HepG2 (cell line): ENCODE results near the gene RREB1. TPM values are rescaled to one million over a fixed set of nuclear protein-coding genes. Genes with fewer than 3 reads are reported as not detected.

Source experiments
- AHR ChIP-seq: IDR thresholded peaks from 2 replicates; pipeline ENCODE4 v1.6.1; 2018; ENCODE audit warnings: missing genetic modification reagents, missing compliant biosample characterization
- ATF3 ChIP-seq: sonication (generic); formaldehyde crosslinking; IDR thresholded peaks from 2 replicates; pipeline ENCODE4 v1.4.0; 2020; ENCODE audit warnings: missing genetic modification reagents
- ATRX ChIP-seq: sonication (generic); formaldehyde crosslinking; IDR thresholded peaks from 2 replicates; pipeline ENCODE4 v1.4.0; 2020; ENCODE audit warnings: missing genetic modification reagents, borderline replicate concordance
- BCLAF1 ChIP-seq: fragments of 450-650 bp; IDR thresholded peaks from 2 replicates; pipeline ENCODE4 v1.6.1; 2017; ENCODE audit warnings: mild to moderate bottlenecking
- ESRRA ChIP-seq: sonication (generic); formaldehyde crosslinking; IDR thresholded peaks from 2 replicates; pipeline ENCODE4 v1.5.1; 2020; ENCODE audit warnings: mild to moderate bottlenecking, low read depth, missing genetic modification reagents
- ETV5 ChIP-seq: IDR thresholded peaks from 2 replicates; pipeline ENCODE4 v1.6.1; 2018; ENCODE audit warnings: missing biosample characterization, missing genetic modification reagents, inconsistent platforms, borderline replicate concordance
- HOXA3 ChIP-seq: sonication (generic); formaldehyde crosslinking; IDR thresholded peaks from 2 replicates; pipeline ENCODE4 v1.5.0; 2020; ENCODE audit warnings: missing genetic modification reagents
- ISL2 ChIP-seq: sonication (generic); formaldehyde crosslinking; IDR thresholded peaks from 2 replicates; pipeline ENCODE4 v1.5.0; 2020; ENCODE audit warnings: missing genetic modification reagents
- MBD4 ChIP-seq: IDR thresholded peaks from 2 replicates; pipeline ENCODE4 v1.6.1; 2012; ENCODE audit warnings: low read length, inconsistent platforms, borderline replicate concordance
- MED8 ChIP-seq: sonication (generic); formaldehyde crosslinking; IDR thresholded peaks from 2 replicates; pipeline ENCODE4 v1.8.1; 2023; ENCODE audit warnings: mild to moderate bottlenecking, missing genetic modification reagents; ENCODE audit not compliant: insufficient replicate concordance
- MTA1 ChIP-seq: sonication (generic); formaldehyde crosslinking; IDR thresholded peaks from 2 replicates; pipeline ENCODE4 v1.4.0; 2020; ENCODE audit warnings: missing genetic modification reagents, mild to moderate bottlenecking, borderline replicate concordance
- MYPOP ChIP-seq: sonication (generic); formaldehyde crosslinking; IDR thresholded peaks from 2 replicates; pipeline ENCODE4 v1.8.1; 2023; ENCODE audit warnings: mild to moderate bottlenecking, moderate library complexity, missing genetic modification reagents
- RARG ChIP-seq: sonication (generic); formaldehyde crosslinking; IDR thresholded peaks from 2 replicates; pipeline ENCODE4 v1.4.0; 2020; ENCODE audit warnings: low read depth, mild to moderate bottlenecking, missing genetic modification reagents
- ZBED4 ChIP-seq: sonication (generic); formaldehyde crosslinking; IDR thresholded peaks from 2 replicates; pipeline ENCODE4 v1.4.0; 2020; ENCODE audit warnings: missing genetic modification reagents, borderline replicate concordance
- ZFP36L1 ChIP-seq: sonication (generic); formaldehyde crosslinking; IDR thresholded peaks from 2 replicates; pipeline ENCODE4 v1.8.0; 2022; ENCODE audit warnings: mild to moderate bottlenecking, missing genetic modification reagents, moderate library complexity
- ZMYM4 ChIP-seq: sonication (generic); formaldehyde crosslinking; IDR thresholded peaks from 2 replicates; pipeline ENCODE4 v1.8.1; 2023; ENCODE audit warnings: mild to moderate bottlenecking, missing genetic modification reagents
- ZNF136 ChIP-seq: sonication (generic); formaldehyde crosslinking; IDR thresholded peaks from 2 replicates; pipeline ENCODE4 v1.8.1; 2022; ENCODE audit warnings: low read depth, mild to moderate bottlenecking, moderate library complexity, missing genetic modification reagents
- ZNF225 ChIP-seq: sonication (generic); formaldehyde crosslinking; IDR thresholded peaks from 2 replicates; pipeline ENCODE4 v1.4.0; 2020; ENCODE audit warnings: mild to moderate bottlenecking, missing genetic modification reagents
- ZNF33B ChIP-seq: sonication (generic); formaldehyde crosslinking; IDR thresholded peaks from 2 replicates; pipeline ENCODE4 v1.5.1; 2020; ENCODE audit warnings: mild to moderate bottlenecking, missing genetic modification reagents
- ZNF577 ChIP-seq: sonication (generic); formaldehyde crosslinking; IDR thresholded peaks from 2 replicates; pipeline ENCODE4 v1.4.0; 2020; ENCODE audit warnings: mild to moderate bottlenecking, low read depth, missing genetic modification reagents, borderline replicate concordance
- ZNF605 ChIP-seq: sonication (generic); formaldehyde crosslinking; IDR thresholded peaks from 2 replicates; pipeline ENCODE4 v1.8.0; 2022; ENCODE audit warnings: mild to moderate bottlenecking, missing genetic modification reagents
- polyA plus RNA-seq, 8 experiments: library from polyadenylated mRNA; depleted of rRNA in 3 of 8; stranded (reverse) in 7 of 8; unstranded in 1 of 8; fragments of >200 nt; fragmentation: Illumina TruSeq in 4 of 8; extraction: Trizol in 4 of 8; gene quantifications; 2 replicates each; pipeline versions ENCODE4 v1.2.1 to v1.2.3, GENCODE V29; 2011 to 2016; ENCODE audit warnings: low read depth in 4 of 8, missing spikeins in 1 of 8, mixed read lengths in 1 of 8; ENCODE audit not compliant: insufficient read depth in 1 of 8
- total RNA-seq, 5 experiments: library from RNA; depleted of rRNA; stranded (reverse); fragments of >200 nt; fragmentation: Illumina TruSeq; extraction: Trizol; gene quantifications; 2 replicates each; pipeline ENCODE4 v1.2.3, GENCODE V29; 2016; ENCODE audit warnings: low read depth in 1 of 5

RREB1 gene
- total and polyA plus RNA-seq, 2 of the 13 experiments (the other 11 are each of a cell fraction or from before 2014, with no cell fraction given) = 6.1 to 23.2 TPM

GRCh38 chr6:7107578-7108195, at the start of gene RREB1 (continued):
- TF ChIP-seq BCLAF1 (no peak), MTA1 (CRISPR knock-in tag) (no peak), ZNF33B (CRISPR knock-in tag) (no peak), ZFP36L1 (CRISPR knock-in tag) (0 out of 2 replicates have a peak, but pooled peaks have one; percentile 45), ZNF577 (no peak), MBD4 (no peak), MYPOP (no peak), ZNF605 (no peak), RARG (CRISPR knock-in tag) (no peak), ETV5 (CRISPR knock-in tag) (peak; percentile 44; the same call in 1 of the 2 replicates), ZMYM4 (CRISPR knock-in tag) (no peak), ZNF225 (CRISPR knock-in tag) (no peak), ZNF136 (CRISPR knock-in tag) (no peak), HOXA3 (peak; percentile 79; the same call in 1 of the 2 replicates), ISL2 (CRISPR knock-in tag) (no peak; the same call in 1 of the 2 replicates), ESRRA (peak; percentile 23; the same call in 1 of the 2 replicates), ATRX (CRISPR knock-in tag) (no peak), ATF3 (CRISPR knock-in tag) (no peak), MED8 (CRISPR knock-in tag) (peak; percentile 15), ZBED4 (CRISPR knock-in tag) (no peak), AHR (0 out of 2 replicates have a peak, but pooled peaks have one; percentile 18)
